GM21423 (cell line): ENCODE results near the gene IL18RAP.

Experiments used
- ATAC-seq: cut with Tn5 transposase; IDR thresholded peaks from one replicate; pipeline ENCODE4 v1.9.1; 2021; ENCODE audit warnings: mild to moderate bottlenecking, moderate library complexity; ENCODE audit not compliant: unreplicated experiment

Gene IL18RAP

GRCh38 chr2:102451968-102452367, 29.0 kb downstream of the IL18RAP start:
- no peak for ATAC-seq

GRCh38 chr2:102453501-102453900, 30.5 kb downstream of the IL18RAP start:
- ATAC-seq = no peak

DNA sequence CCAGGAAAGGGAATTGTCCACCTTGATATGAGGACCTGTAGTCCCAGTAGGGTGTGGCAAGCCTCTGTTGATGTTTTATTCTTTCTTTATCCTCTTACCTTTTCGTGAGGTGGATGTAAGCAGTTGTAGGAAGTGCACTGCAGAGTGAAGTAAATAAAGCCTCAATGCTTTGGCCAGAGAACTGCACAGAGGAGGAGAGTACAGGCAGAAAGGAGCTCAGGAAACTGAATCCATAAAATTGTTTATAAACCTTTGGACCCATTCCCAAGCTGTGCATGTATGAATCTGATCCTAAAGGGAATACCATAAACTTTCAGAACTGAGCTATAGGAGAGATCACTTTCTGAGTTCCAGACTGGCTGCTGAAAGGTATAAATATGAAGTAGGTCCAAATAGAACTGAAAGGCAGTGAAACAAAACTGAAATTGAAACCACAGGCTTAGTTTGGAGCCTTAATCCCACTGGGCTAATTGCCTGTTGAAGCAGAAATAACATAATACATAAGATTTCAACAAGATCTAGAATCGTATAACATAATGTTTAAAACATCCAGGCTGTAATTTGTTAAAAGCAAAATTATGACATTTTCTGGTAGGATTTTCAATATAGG, 32.2 kb downstream of the IL18RAP start:
- ATAC-seq = no peak

DNA sequence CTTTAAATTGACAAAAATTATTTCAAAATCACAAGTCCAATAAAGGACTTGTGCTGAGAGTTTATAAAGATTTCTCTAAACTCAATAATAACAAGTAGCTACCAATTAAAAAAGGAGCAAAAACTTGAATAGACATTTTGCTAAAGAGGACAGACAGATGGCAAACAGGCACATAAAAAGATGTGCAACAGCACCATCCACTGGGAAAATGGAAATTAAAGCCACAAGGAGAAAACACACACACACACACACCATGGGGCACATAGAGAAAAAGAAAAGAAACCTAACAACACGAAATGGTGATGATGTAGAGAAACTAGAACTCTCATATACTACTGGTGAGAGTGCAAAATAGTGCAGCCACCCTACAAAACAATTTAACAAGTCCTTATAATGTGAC, 37.5 kb downstream of the IL18RAP start:
- no peak for ATAC-seq

DNA sequence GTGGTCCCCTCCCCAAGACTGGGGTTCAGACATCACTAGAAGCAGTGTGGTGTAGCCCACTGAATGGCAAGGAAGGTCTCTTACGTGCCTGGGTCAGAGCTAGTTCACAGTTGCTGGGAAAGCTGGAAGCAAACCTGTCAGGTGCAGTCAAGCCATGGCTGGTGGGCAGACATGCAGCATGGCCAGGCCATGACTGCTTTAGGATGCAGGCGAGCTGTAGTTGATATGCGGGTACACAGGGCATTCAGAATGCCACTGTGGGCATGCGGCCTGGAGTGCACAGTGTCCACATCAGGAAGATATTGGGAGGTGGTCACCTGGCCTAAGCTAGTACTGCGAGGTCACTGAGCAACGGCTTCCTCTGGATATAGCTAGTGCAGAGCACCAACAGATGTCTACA, 38.2 kb downstream of the IL18RAP start:
- no peak for ATAC-seq

DNA sequence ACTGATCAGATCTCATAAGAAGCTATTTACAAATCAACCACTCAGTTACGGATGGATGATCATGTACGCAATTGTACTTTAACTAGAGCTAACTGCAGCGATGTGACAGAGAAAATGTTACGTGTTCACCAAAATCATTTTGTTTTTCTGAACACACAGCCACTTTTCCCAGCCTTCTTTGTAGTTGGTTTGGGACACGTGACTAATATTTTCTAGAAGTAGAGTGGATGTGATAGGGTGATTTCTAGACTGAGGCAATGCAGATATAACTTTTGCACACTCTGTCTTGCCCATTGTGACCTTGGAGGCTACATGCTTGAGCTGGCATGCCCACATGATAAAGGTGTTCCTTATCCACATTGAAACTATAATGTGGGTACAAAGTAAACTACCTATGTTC, 40.2 kb downstream of the IL18RAP start:
- no peak for ATAC-seq

DNA sequence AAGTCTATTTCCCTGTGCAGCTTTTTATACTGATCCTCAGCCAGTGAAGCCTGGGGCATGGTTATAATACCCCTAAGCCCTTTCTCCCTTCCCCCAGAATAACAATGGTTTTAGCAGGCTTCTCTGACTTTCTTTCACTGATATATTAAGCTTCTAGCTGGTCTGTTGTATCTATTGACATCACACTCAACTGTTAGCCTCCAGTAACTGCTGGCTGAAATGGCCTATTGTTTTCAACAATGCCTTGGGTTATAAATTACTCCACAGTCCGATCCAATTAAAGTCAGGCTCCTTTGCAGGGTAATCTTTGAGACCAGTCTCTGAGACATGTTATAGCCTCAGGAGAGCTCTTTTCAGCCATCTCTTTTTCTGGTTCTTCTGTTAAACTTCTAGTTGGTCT, 47.2 kb downstream of the IL18RAP start:
- no peak for ATAC-seq

DNA sequence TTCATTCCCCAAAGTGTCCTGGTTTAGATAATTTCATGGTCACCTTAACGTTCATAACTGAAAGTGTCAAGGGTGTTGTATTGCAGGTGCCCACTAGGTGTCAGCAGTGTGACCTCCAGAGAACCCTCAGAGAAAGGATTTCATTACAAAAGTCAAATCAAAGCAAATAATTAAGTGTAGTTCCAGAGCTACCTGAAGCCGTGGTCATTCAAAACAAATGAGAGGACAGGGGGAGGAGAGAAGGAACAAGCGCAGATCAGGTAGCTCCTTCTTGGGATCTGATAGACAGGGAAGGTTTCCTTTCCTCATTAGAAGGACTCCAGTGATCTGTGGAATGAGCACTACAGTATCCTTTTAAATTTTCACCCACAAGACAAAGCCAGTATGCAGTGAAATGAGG, 50.1 kb downstream of the IL18RAP start, which contains the start of gene SLC9A4:
Gene SLC9A4, plus strand, starts transcription at position 207 of the 400 bp plus-strand sequence. CDS start 534 bp downstream, outside the sequence.
- ATAC-seq = peak; percentile 64

DNA sequence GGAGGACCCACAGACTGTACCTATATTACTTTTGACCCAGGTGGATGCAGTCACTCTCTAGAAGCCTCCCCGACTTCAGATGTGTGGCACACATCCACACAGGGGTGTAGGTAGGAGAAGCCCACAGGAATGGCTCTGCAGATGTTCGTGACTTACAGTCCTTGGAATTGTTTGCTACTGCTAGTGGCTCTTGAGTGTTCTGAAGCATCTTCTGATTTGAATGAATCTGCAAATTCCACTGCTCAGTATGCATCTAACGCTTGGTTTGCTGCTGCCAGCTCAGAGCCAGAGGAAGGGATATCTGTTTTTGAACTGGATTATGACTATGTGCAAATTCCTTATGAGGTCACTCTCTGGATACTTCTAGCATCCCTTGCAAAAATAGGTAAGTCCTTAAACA, 50.7 kb downstream of the IL18RAP start:
- no peak for ATAC-seq

DNA sequence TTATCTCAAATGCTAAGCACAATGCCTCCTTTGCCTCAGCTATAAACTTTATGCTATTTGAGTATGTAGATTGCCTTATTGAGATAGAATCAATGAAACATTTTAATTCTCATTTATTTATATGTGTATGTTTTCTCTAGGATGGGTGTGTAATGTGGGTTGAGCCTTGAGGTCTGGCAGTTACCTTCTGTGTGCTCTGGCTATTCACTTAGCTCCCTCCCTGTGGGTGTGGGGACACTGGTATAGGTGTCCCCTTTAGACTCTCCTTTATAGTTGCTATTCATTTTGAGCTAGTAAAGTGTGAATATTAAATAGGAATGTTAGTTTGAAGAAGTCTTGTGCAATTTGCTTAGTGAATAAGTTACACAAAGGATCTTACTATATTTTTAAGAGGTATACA, 51.8 kb downstream of the IL18RAP start:
- no peak for ATAC-seq

GRCh38 chr2:102478686-102479470, 55.9 kb downstream of the IL18RAP start:
- ATAC-seq = no peak

DNA sequence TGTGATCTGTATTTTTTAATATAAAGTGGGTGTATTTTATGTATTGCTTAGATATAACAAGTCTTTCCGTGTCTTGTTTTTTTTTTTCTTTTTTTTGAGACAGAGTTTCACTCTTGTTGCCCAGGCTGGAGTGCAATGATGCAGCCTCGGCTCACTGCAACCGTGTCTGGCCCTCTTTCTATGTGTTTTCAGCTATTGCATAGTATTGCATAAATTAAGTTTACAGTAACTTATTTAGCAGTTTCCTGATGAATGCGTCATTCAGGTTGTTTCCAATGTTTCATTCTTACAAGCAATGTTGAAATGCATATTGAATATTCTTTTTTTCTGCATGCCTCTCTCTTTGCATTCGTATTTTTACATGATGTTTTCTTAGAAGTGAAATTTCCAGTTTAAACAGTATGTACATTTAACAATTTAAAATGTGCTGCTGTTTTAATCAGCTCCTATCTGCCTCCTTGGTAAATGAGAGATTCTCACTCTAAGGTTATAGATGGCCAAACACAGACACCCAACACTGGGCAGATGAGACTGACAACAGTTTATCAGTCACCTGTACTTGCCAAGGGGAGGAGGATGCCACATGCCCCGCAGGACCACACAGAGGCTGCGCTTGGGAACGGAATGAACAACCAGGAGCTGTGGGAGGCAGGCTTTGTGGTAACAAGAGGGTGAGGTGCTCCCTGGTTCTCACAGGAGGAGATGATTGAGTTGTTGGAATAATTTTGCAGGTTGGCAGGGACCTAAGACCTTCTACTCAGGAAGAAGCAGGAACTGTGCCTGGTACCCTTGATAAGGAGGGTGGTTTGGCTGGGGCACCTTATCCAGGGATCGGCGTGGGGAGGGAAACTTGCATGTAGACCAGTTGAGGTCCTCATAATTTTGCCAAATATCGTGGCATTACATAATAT, 57.6 kb downstream of the IL18RAP start:
- no peak for ATAC-seq

GRCh38 chr2:102481931-102482330, 59.0 kb downstream of the IL18RAP start:
- no peak for ATAC-seq

DNA sequence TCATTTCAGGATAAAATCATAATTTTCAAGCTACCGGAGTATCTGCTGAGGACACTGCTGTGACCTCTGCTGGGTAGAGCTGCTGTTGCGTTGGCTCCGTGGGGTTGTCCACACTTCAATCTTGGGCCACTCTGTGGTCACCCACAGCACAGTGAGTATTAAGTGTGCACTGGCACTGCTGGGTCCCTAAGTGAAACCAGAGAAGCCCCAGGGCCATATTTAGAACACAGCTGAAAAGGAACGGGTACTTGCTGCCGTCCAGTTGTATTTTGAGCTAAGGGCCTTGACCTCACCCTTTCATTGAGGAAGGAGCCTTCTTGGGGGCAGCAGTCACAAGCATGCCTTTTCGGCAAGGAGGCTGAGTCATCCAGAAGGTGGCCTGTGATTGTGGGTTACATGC, 60.1 kb downstream of the IL18RAP start:
- ATAC-seq = no peak

DNA sequence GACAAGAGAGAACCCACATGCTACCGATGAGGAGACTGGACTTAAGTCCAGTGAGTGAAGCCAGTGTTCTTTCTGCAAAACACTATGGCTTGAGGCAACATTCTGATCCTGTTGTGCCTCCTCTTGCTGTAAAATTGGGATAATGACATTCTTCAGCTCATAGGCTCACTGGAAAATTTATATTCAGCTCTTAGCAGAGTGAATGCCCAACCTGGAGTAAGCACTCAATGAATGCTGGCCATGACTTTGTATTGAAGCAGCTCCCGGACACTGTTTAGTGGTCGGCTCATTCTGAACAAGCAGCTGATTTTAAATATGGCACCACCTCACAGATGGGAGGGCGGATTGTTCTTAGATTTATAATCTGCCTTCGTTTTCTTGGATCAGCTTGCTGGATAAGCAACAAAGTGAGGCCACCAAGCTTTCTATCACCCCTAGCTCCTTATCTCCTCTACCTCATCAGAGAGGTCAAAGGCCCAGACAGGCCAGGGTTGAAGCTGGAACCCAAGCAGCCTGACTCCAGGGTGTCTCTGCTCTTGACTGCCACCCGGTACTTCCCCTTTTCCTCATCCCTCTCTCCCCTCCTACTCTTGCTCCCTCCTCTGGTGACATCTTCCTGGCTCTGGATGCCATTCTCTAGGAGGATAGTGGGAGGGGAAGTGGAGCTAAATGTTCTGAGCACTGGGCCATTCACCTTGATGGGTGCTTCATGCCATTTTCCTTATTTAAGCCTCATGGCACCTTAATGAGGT, 61.5 kb downstream of the IL18RAP start:
- ATAC-seq = no peak

- ATAC-seq = no peak
Observed at GRCh38 chr2:102485147-102485785, 62.3 kb downstream of the IL18RAP start.

DNA sequence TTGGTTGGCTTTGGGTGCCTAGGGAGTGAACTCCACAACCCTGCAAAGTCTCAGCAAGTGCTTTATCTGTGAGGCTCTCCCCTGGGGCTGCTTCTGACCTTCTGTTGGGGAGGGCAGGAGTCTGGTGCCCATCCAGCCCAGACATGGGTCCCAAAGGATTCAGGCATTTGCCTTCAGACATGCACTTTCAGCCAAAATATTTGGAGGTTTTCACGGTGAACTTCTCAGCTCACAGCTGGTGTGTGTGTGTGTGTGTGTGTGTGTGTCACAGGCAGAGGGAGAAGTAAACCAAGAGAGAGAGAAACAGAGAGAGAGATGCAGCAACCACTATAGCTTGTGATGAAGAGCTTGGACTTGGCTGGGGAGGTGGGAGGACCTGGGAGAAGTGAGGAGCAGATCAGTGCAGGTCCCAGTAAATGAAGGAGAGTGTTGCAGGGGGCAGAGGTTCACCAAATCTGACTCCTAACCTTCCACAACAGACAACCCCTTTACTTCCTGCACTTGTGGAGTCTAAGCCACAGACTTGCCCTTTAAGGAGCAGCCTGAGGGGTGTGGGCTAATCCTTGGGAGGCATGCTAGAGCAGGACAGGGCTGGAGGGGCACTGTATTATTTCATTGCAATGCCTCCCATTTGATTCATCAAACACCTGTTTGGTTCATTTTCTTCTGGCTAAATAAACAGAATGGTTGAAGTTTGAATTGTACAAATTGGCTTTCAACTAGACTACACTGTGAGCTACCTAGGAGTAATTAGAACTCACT, 64.2 kb downstream of the IL18RAP start:
- no peak for ATAC-seq

GRCh38 chr2:102487761-102488462, 65.0 kb downstream of the IL18RAP start:
- ATAC-seq = no peak

DNA sequence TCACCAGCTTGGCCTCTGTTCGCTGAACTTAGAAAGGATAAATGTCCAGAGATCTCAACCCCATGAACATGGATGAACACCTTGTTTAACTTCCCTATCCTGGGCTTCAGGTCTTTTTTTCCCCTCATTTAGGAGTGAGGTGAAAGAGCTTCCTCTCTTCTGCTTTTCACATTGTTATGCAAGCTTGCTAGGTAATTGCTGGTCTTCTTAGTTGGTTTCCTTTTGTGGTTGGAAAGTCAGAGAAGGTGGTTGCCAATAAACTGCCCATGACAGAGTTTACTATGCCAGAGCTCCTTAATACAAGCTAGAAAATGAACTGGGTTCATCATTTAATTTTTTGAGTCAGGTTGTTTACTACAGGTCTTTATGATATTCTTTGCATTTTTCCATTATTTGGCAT, 66.7 kb downstream of the IL18RAP start:
- ATAC-seq = no peak
